ENCODE results near the gene PSMD9. TPM values are rescaled to one million over a fixed set of nuclear protein-coding genes. Genes with fewer than 3 reads are reported as not detected.

PSMD9 gene
- total and polyA plus RNA-seq, 10 of the 15 experiments (the other 5 are each of a cell fraction or from before 2014, with no cell fraction given) = 14.6 to 152 (median 58.1) TPM

- TF ChIP-seq BACH1 (IDR thresholded peaks at IDR 0.05; ENCODE audit: borderline replicate concordance) = no peak
- TF ChIP-seq USF1 (IDR thresholded peaks at IDR 0.05; ENCODE audit: borderline replicate concordance, extremely low read length, insufficient read depth, low read depth, low read length) = no peak
- no peak for TF ChIP-seq TARDBP (IDR thresholded peaks at IDR 0.05; ENCODE audit: borderline replicate concordance)
- no peak for TF ChIP-seq POLR2AphosphoS2 (IDR thresholded peaks at IDR 0.05; ENCODE audit: low read depth, low read length)
- peak; percentile 82 for TF ChIP-seq RUNX3 (IDR thresholded peaks at IDR 0.05; ENCODE audit: low read length)
- TF ChIP-seq ELK1 (IDR thresholded peaks at IDR 0.05; ENCODE audit: low read depth, low read length) = no peak
- no peak for TF ChIP-seq LARP7 (IDR thresholded peaks at IDR 0.05)
- no peak for TF ChIP-seq RBBP5 (conservative IDR thresholded peaks at IDR 0.05)
- no peak for TF ChIP-seq REST (IDR thresholded peaks at IDR 0.05; ENCODE audit: low read depth, low read length)
- TF ChIP-seq TCF3 (IDR thresholded peaks at IDR 0.05; ENCODE audit: borderline replicate concordance, insufficient read depth, low read depth, low read length) = no peak
- TF ChIP-seq CHD4 (IDR thresholded peaks at IDR 0.05) = no peak
- TF ChIP-seq MEF2B (IDR thresholded peaks at IDR 0.05; ENCODE audit: partially characterized antibody, poor library complexity, severe bottlenecking) = no peak
- TF ChIP-seq POLR2A (IDR thresholded peaks at IDR 0.05; ENCODE audit: low read depth, low read length) = no peak
- TF ChIP-seq TCF7 (IDR thresholded peaks at IDR 0.05; ENCODE audit: borderline replicate concordance) = no peak
- TF ChIP-seq PBX3 (IDR thresholded peaks at IDR 0.05; ENCODE audit: insufficient replicate concordance, low read depth, low read length) = no peak
- no peak for TF ChIP-seq E4F1 (IDR thresholded peaks at IDR 0.05; ENCODE audit: borderline replicate concordance, partially characterized antibody)
- TF ChIP-seq ATF2 (IDR thresholded peaks at IDR 0.05; ENCODE audit: low read length) = 0 out of 2 replicates have a peak, but pooled peaks have one; percentile 40
- peak; percentile 52; the same call in 1 of the 2 replicates for TF ChIP-seq NFIC (IDR thresholded peaks at IDR 0.05; ENCODE audit: low read depth, low read length)
- no peak for TF ChIP-seq FOXK2 (IDR thresholded peaks at IDR 0.05)
Measured at GRCh38 chr12:121926874-121927706, 38.5 kb downstream of the PSMD9 start (continued).

Measured in GM12878 (cell line).